Measurements from ENCODE around the gene HCRT. TPM values are rescaled to one million over a fixed set of nuclear protein-coding genes. Genes with fewer than 3 reads are reported as not detected.

HCRT gene
- total RNA-seq, 4 donors from 2014 or later: not detected

DNA sequence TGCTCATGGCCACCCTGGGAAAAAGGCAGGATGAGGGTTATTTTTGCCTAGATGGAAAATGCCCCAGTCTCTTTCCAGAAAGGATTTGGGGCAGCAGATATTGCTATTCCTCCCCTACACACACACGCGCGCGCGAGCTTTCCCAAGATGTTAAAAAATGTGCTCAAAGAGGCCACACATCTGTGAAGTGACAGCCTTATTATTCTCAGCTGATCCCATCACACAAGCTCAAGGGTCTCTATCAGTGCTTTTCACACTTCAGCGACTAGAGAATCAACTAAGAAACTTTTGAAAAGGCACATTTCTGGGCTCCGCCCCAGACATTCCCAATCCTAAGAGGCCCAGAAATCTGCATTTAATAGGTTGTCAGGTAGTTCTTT is 24.7 kb downstream of the HCRT start:
- DNase-seq: no peak
- intact Hi-C loops (cut with DNase I; ENCODE audit: low total_unique reads): no loop called here

GRCh38 chr17:42159796-42160530 is 25.3 kb downstream of the HCRT start:
- in situ Hi-C loops (cut with MboI; ENCODE audit: low pct_ligation_motif_present in 1 of 4, low pct_unique_long_range_greater_than_20kb in 1 of 4, low sequenced_read_pairs in 3 of 4): no loop called here
- intact Hi-C loops (cut with DNase I; ENCODE audit: low total_unique reads): no loop called here

More for the DNA sequence above, 24.7 kb downstream of the HCRT start:
- Histone ChIP-seq H3K27ac (no peak overlapping the region), H3K9me3 (no peaks in the 10 kb centered on the region), H3K4me3 (no peak overlapping the region), H3K27me3 (no peaks in the 10 kb centered on the region), H3K36me3 (no peaks in the 10 kb centered on the region), H3K4me1 (peaks cover 0 to 1% (median 0%) of the 10 kb centered on the region in 4 donors)
- TF ChIP-seq POLR2A (IDR thresholded peaks at IDR 0.05): no peak
- no peak for TF ChIP-seq EP300 (IDR thresholded peaks at IDR 0.05; ENCODE audit: low read depth)
- no peak for TF ChIP-seq POLR2AphosphoS5 (IDR thresholded peaks at IDR 0.05)
- TF ChIP-seq, protein P1, sequence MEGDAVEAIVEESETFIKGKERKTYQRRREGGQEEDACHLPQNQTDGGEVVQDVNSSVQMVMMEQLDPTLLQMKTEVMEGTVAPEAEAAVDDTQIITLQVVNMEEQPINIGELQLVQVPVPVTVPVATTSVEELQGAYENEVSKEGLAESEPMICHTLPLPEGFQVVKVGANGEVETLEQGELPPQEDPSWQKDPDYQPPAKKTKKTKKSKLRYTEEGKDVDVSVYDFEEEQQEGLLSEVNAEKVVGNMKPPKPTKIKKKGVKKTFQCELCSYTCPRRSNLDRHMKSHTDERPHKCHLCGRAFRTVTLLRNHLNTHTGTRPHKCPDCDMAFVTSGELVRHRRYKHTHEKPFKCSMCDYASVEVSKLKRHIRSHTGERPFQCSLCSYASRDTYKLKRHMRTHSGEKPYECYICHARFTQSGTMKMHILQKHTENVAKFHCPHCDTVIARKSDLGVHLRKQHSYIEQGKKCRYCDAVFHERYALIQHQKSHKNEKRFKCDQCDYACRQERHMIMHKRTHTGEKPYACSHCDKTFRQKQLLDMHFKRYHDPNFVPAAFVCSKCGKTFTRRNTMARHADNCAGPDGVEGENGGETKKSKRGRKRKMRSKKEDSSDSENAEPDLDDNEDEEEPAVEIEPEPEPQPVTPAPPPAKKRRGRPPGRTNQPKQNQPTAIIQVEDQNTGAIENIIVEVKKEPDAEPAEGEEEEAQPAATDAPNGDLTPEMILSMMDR (IDR thresholded peaks at IDR 0.05): no peak
- in situ Hi-C loops (cut with MboI; ENCODE audit: low pct_ligation_motif_present in 1 of 4, low pct_unique_long_range_greater_than_20kb in 1 of 4, low sequenced_read_pairs in 3 of 4): no loop called here
- 90 to 95% methylated on average over 5 to 7 of the region's 7 CpGs for WGBS, 2 donors (ENCODE audit: low coverage in 1 of 2)

GRCh38 chr17:42155614-42156045 is 29.6 kb downstream of the HCRT start:
- peaks cover 0 to 3% (median 0%) of the 10 kb centered on the region in 4 donors for H3K36me3 ChIP-seq

More at GRCh38 chr17:42159796-42160530, 25.3 kb downstream of the HCRT start:
- Histone ChIP-seq H3K4me1 (peaks cover 0 to 4% (median 2%) of the 10 kb centered on the region in 4 donors), H3K4me3 (no peak overlapping the region), H3K27me3 (no peaks in the 10 kb centered on the region), H3K27ac (no peak overlapping the region), H3K9me3 (no peaks in the 10 kb centered on the region), H3K36me3 (no peaks in the 10 kb centered on the region)
- no peak for DNase-seq
- 75 to 83% methylated on average over 1 to 14 of the region's 14 CpGs for WGBS, 2 donors (ENCODE audit: low coverage in 1 of 2)
- TF ChIP-seq, protein P1 (IDR thresholded peaks at IDR 0.05): no peak
- TF ChIP-seq POLR2AphosphoS5 (IDR thresholded peaks at IDR 0.05): no peak
- TF ChIP-seq POLR2A (IDR thresholded peaks at IDR 0.05): no peak
- no peak for TF ChIP-seq EP300 (IDR thresholded peaks at IDR 0.05; ENCODE audit: low read depth)

More at GRCh38 chr17:42155614-42156045, 29.6 kb downstream of the HCRT start:
- no peak for DNase-seq
- WGBS, 2 donors (ENCODE audit: low coverage in 1 of 2): 59 to 69% methylated on average over 6 to 17 of the region's 17 CpGs
- no peak for TF ChIP-seq EP300 (IDR thresholded peaks at IDR 0.05; ENCODE audit: low read depth)
- no peak for TF ChIP-seq POLR2A (IDR thresholded peaks at IDR 0.05)
- TF ChIP-seq POLR2AphosphoS5 (IDR thresholded peaks at IDR 0.05): no peak
- TF ChIP-seq, protein P1 (IDR thresholded peaks at IDR 0.05): no peak
- in situ Hi-C loops (cut with MboI; ENCODE audit: low pct_ligation_motif_present in 1 of 4, low pct_unique_long_range_greater_than_20kb in 1 of 4, low sequenced_read_pairs in 3 of 4) (no loop called here), intact Hi-C loops (cut with DNase I; ENCODE audit: low total_unique reads) (no loop called here)
- no peaks in the 10 kb centered on the region for H3K27me3 ChIP-seq
- peak overlapping the region in 3 of 4 donors; percentile 31 to 91 (median 79) for H3K4me3 ChIP-seq
- no peaks in the 10 kb centered on the region for H3K9me3 ChIP-seq
- peak overlapping the region in 2 of 4 donors; percentile 74 to 91 for H3K27ac ChIP-seq
- H3K4me1 ChIP-seq: peaks cover 12 to 37% (median 22%) of the 10 kb centered on the region in 4 donors

Measured in transverse colon (tissue), 4 donors.